Heart left ventricle (tissue), 16 donors: Measurements from ENCODE around the gene LYST. TPM values are rescaled to one million over a fixed set of nuclear protein-coding genes. Genes with fewer than 3 reads are reported as not detected.

Experiments
- ATAC-seq, 4 donors: fragments of 200-7000 bp; cut with Tn5 transposase; one replicate each; pipeline ENCODE4 v1.9.1; 2020 to 2022; ENCODE audit warnings: moderate library complexity in 4 of 4, mild to moderate bottlenecking in 3 of 4, moderate number of reproducible peaks in 1 of 4
- DNase-seq, 5 donors: peaks; one replicate each; pipeline ENCODE4 v3.0.0-alpha.2; 2020
- H3K27ac ChIP-seq, 12 donors: fragments of 200-600 bp; sonication (generic) in 4 of 12; one replicate each; pipeline versions ENCODE4 v1.5.0 to v1.8.0; 2016 to 2022; ENCODE audit warnings: mild to moderate bottlenecking in 2 of 12
- H3K27me3 ChIP-seq, 9 donors: fragments of 200-600 bp; sonication (generic) in 2 of 9; one replicate each; pipeline versions ENCODE4 v1.5.1 to v1.8.0; 2016 to 2022; ENCODE audit warnings: mild to moderate bottlenecking in 3 of 9
- H3K36me3 ChIP-seq, 9 donors: fragments of 200-600 bp; sonication (generic) in 2 of 9; one replicate each; pipeline versions ENCODE4 v1.5.0 to v1.8.0; 2018 to 2022; ENCODE audit warnings: mild to moderate bottlenecking in 2 of 9
- H3K4me1 ChIP-seq, 12 donors: fragments of 200-600 bp; sonication (generic) in 4 of 12; one replicate each; pipeline versions ENCODE4 v1.5.0 to v1.8.0; 2016 to 2022; ENCODE audit warnings: mild to moderate bottlenecking in 3 of 12
- H3K4me3 ChIP-seq, 12 donors: fragments of 200-600 bp; sonication (generic) in 4 of 12; one replicate each; pipeline versions ENCODE4 v1.5.0 to v1.8.0; 2017 to 2022; ENCODE audit warnings: mild to moderate bottlenecking in 9 of 12, moderate library complexity in 4 of 12
- H3K9me3 ChIP-seq, 12 donors: fragments of 200-600 bp; sonication (generic) in 4 of 12; one replicate each; pipeline versions ENCODE4 v1.5.0 to v1.8.0; 2016 to 2022; ENCODE audit warnings: mild to moderate bottlenecking in 1 of 12
- CTCF ChIP-seq, 12 donors: fragments of 200-600 bp; sonication (generic) in 4 of 12; IDR thresholded peaks; one replicate each; pipeline versions ENCODE4 v1.5.0 to v1.8.0; 2018 to 2022; ENCODE audit warnings: antibody characterized with exemption in 12 of 12, mild to moderate bottlenecking in 5 of 12
- POLR2A ChIP-seq, 2 donors: fragments of 450-650 bp; IDR thresholded peaks; one replicate each; pipeline ENCODE4 v1.6.1; 2017; ENCODE audit warnings: antibody characterized with exemption in 2 of 2, mild to moderate bottlenecking in 2 of 2, moderate library complexity in 2 of 2
- WGBS, 4 donors: extraction: QIAGEN DNeasy Blood & Tissue Kit in 2 of 4; methylation state at CpG; one replicate each; pipeline versions ENCODE4 v1.1.5 to v1.1.7; 2013 to 2018; 5-methylcytosine and 5-hydroxymethylcytosine counted together
- intact Hi-C, 10 donors: fragments of 100-400 bp; cut with DNase I; formaldehyde crosslinking; loops; one replicate each; pipeline versions ENCODE4 v1.11.1 to v1.14.2; 2022
- polyA plus RNA-seq, 2 donors: library from polyadenylated mRNA; stranded (reverse); fragments of 200-250 nt; gene quantifications; one replicate each; pipeline ENCODE4 v1.2.3, GENCODE V29; 2013
- total RNA-seq, 9 donors: library from RNA; depleted of rRNA in 2 of 9; stranded (reverse); fragments of >200 nt in 2 of 9; fragmentation: NEBNext Ultra II Directional in 3 of 9; extraction: Animal tissue kit (Norgen Biotek cat#: 25700) in 3 of 9; gene quantifications; one replicate each; pipeline versions ENCODE4 v1.1.0 to v1.2.4, GENCODE V29; 2016 to 2023
- donor health status: ischemic (EF 13 %, LVEDD 7.1; RV severe dilation, severe dysfunction).
- donor health status: healthy with polysubstance abuse.
- donor health status: DM: no; HTN: yes; CAD: no.
- donor health status: DM: no; HTN: no; CAD: no.
- donor health status: ischemic (EF 25% LVEDD 6.9; RV normal size, moderate dysfunction).
- donor health status: ischemic (EF 25% LVEDD 5.7; RV mildly dilated, moderate dysfunction).
- donor health status: healthy.
- donor health status: DM: yes; HTN: yes; CAD: no.
- donor health status: ischemic (EF 35%, LVEDD 5.7; RV mildly dilated, moderate dysfunction).
- donor health status: nonischemic (EF 11% LVEDD 7.7; RV severe dilation, severe dysfunction).
- donor health status: DM: yes; HTN: yes; CAD: no.
- donor health status: PGD.
- donor health status: ischemic (EF 29% LVEDD 5.4; RV normal size, mild dysfunction).
- donor health status: nonischemic (EF 23%, LVEDD 6.1; RV moderate dilation, normal function).

Gene LYST
- total and polyA plus RNA-seq, 11 donors = 3.4 to 22.5 (median 11.2) TPM

- no peak for TF ChIP-seq CTCF (IDR thresholded peaks at IDR 0.05)
- no peak for TF ChIP-seq POLR2A (IDR thresholded peaks at IDR 0.05)
- H3K27me3 ChIP-seq = no peaks in the 10 kb centered on the region
- WGBS, 4 donors = 79 to 85% (median 82%) methylated on average over 2 of the region's 2 CpGs
- DNase-seq (no peak), ATAC-seq (no peak)
- no peak overlapping the region for H3K27ac ChIP-seq
- H3K9me3 ChIP-seq = no peaks in the 10 kb centered on the region
- H3K4me1 ChIP-seq = no peaks in the 10 kb centered on the region
- intact Hi-C loops = no loop called here
- no peak overlapping the region for H3K4me3 ChIP-seq
- peaks cover 0 to 99% (median 91%) of the 10 kb centered on the region in 9 donors for H3K36me3 ChIP-seq
Observed at GRCh38 chr1:235703506-235703905, 163.2 kb downstream of the LYST start.

- DNase-seq (no peak), ATAC-seq (no peak)
- no peak overlapping the region for H3K27ac ChIP-seq
- no peaks in the 10 kb centered on the region for H3K4me1 ChIP-seq
- TF ChIP-seq POLR2A (IDR thresholded peaks at IDR 0.05) (no peak), CTCF (IDR thresholded peaks at IDR 0.05) (no peak)
- peaks cover 0 to 99% (median 82%) of the 10 kb centered on the region in 9 donors for H3K36me3 ChIP-seq
- WGBS, 4 donors = 84 to 88% (median 85%) methylated on average over 9 of the region's 9 CpGs
- intact Hi-C loops = no loop called here
- H3K4me3 ChIP-seq = no peak overlapping the region
- H3K27me3 ChIP-seq = no peaks in the 10 kb centered on the region
- H3K9me3 ChIP-seq = no peaks in the 10 kb centered on the region
Observed at GRCh38 chr1:235702412-235702811, 164.3 kb downstream of the LYST start.

GRCh38 chr1:235697508-235697907, 169.2 kb downstream of the LYST start:
- no peak for TF ChIP-seq POLR2A (IDR thresholded peaks at IDR 0.05)
- TF ChIP-seq CTCF (IDR thresholded peaks at IDR 0.05) = no peak
- no peaks in the 10 kb centered on the region for H3K27me3 ChIP-seq
- no peak for DNase-seq
- no peak overlapping the region for H3K4me3 ChIP-seq
- no peak for ATAC-seq
- H3K4me1 ChIP-seq = no peaks in the 10 kb centered on the region
- intact Hi-C loops = no loop called here
- peaks cover 0 to 99% (median 84%) of the 10 kb centered on the region in 9 donors for H3K36me3 ChIP-seq
- no peak overlapping the region for H3K27ac ChIP-seq
- H3K9me3 ChIP-seq = no peaks in the 10 kb centered on the region
- 92 to 100% (median 96%) methylated on average over 2 of the region's 2 CpGs for WGBS, 4 donors

- Histone ChIP-seq H3K4me3 (no peak overlapping the region), H3K27me3 (no peaks in the 10 kb centered on the region), H3K4me1 (no peaks in the 10 kb centered on the region), H3K9me3 (no peaks in the 10 kb centered on the region), H3K36me3 (peaks cover 0 to 95% (median 59%) of the 10 kb centered on the region in 9 donors), H3K27ac (no peak overlapping the region)
- TF ChIP-seq CTCF (IDR thresholded peaks at IDR 0.05) (no peak), POLR2A (IDR thresholded peaks at IDR 0.05) (no peak)
- intact Hi-C loops = no loop called here
- 94 to 97% (median 96%) methylated on average over 4 of the region's 4 CpGs for WGBS, 4 donors
- no peak for ATAC-seq
- DNase-seq = no peak
Observed at GRCh38 chr1:235689356-235689755, 177.3 kb downstream of the LYST start.
